ENCODE results near the gene MAP4K3. TPM values are rescaled to one million over a fixed set of nuclear protein-coding genes. Genes with fewer than 3 reads are reported as not detected.

Gene MAP4K3
- total and polyA plus RNA-seq, 9 of the 15 experiments (the other 6 are each of a cell fraction or from before 2014, with no cell fraction given) = 3.1 to 30.0 (median 16.9) TPM

GRCh38 chr2:39386064-39386463 lies 51.0 kb downstream of the MAP4K3 start:
- no peak overlapping the region for H3K27ac ChIP-seq (ENCODE audit: extremely low read depth, low read depth, low read length)
- no peaks in the 10 kb centered on the region for H3K9me3 ChIP-seq (replicated peaks; ENCODE audit: control insufficient read depth, insufficient read depth, low read depth, low read length)
- no TSS peak for BruUV-seq (replicated peaks)
- no peaks in the 10 kb centered on the region for H4K20me1 ChIP-seq (replicated peaks; ENCODE audit: control insufficient read depth, insufficient read depth, low read length)
- H3K79me2 ChIP-seq (ENCODE audit: control insufficient read depth, insufficient read depth, low read length) = peaks cover 86% of the 10 kb centered on the region
- H3K9ac ChIP-seq (ENCODE audit: insufficient read depth in 1 of 2, low read depth in 2 of 2, low read length in 2 of 2) = no peak overlapping the region
- intact Hi-C loops (cut with micrococcal nuclease) (no loop called here), in situ Hi-C loops (cut with MboI) (no loop called here)
- no peaks in the 10 kb centered on the region for H3K27me3 ChIP-seq (ENCODE audit: control insufficient read depth in 2 of 2, insufficient read depth in 2 of 2, low read length in 2 of 2)
- H3K4me3 ChIP-seq = no peak overlapping the region
- POLR2A ChIA-PET = no interaction called here
- no peak for FAIRE-seq
- no peak overlapping the region for H2AFZ ChIP-seq (ENCODE audit: low read depth, low read length)
- H3K4me1 ChIP-seq (replicated peaks in 1 of 2; ENCODE audit: control insufficient read depth in 2 of 2, insufficient read depth in 2 of 2, low read length in 2 of 2) = peaks cover 0 to 3% of the 10 kb centered on the region in 2 experiments; a peak in 2 of 5 replicates
- H3K9me1 ChIP-seq (ENCODE audit: control insufficient read depth, insufficient read depth, low read length) = no peaks in the 10 kb centered on the region
- no peak overlapping the region for H3K4me2 ChIP-seq (ENCODE audit: insufficient read depth, low read length)
- ATAC-seq = no peak
- CTCF ChIA-PET (ENCODE audit: low intra/inter-chr PET ratio) = no interaction called here
- DNase-seq (ENCODE audit: extremely low read depth in 1 of 4, low spot score in 3 of 4) = no peak
- peaks cover 3% of the 10 kb centered on the region; the same call in 1 of the 3 replicates for H3K36me3 ChIP-seq (ENCODE audit: control insufficient read depth, insufficient read depth, low read length)
- TF ChIP-seq USF1 (CRISPR knock-in tag; IDR thresholded peaks at IDR 0.05) (no peak), NFIC (IDR thresholded peaks at IDR 0.05) (peak; percentile 30; the same call in 1 of the 2 replicates), ZBTB40 (IDR thresholded peaks at IDR 0.05) (no peak), ZBTB40 (CRISPR knock-in tag; IDR thresholded peaks at IDR 0.05) (no peak), DACH1 (IDR thresholded peaks at IDR 0.05; ENCODE audit: partially characterized antibody) (no peak), KLF16 (IDR thresholded peaks at IDR 0.05) (no peak)
